T-cell (primary cell): Measurements from ENCODE around the gene HMGN2. TPM values are rescaled to one million over a fixed set of nuclear protein-coding genes. Genes with fewer than 3 reads are reported as not detected.

Experiments
- total RNA-seq, 35 experiments: library from RNA in 6 of 35; stranded (reverse) in 6 of 35; fragments of 120-200 nt in 1 of 35; gene quantifications; one replicate each; pipeline versions ENCODE4 v1.2.1 to v1.2.4 and lab custom pipeline; 2013 to 2026

HMGN2 gene
- total RNA-seq, 5 donors from 2014 or later (not counting 1 experiment from before 2014, with no cell fraction given): 310 to 341 (median 325) TPM

Other genes starting within 250 kb of the HMGN2 start
- 10 to 100 TPM; 14.2 to 28.5 (median 20.7) TPM for gene CEP85, start 238.2 kb upstream of the HMGN2 start, total RNA-seq
- 100 to 1,000 TPM; 218 to 457 (median 370) TPM for gene SH3BGRL3, start 192.4 kb upstream of the HMGN2 start, total RNA-seq
- 100 to 1,000 TPM in 3 of 5 donors, 10 to 100 TPM in 2; 39.5 to 112 (median 104) TPM for gene UBXN11, start 165.8 kb upstream of the HMGN2 start, total RNA-seq
- 1,000 to 10,000 TPM in 4 of 5 donors, 100 to 1,000 TPM in 1; 994 to 1,121 (median 1,054) TPM for gene CD52, start 154.5 kb upstream of the HMGN2 start, total RNA-seq
- gene CRYBG2, start 118.3 kb upstream of the HMGN2 start, total RNA-seq: 1 to 10 TPM; 3.0 to 7.3 (median 5.1) TPM
- 10 to 100 TPM in 2 of 5 donors, 1 to 10 TPM in 2, under 1 TPM in 1; 0.32 to 23.1 (median 5.3) TPM for gene ZNF683, start 99.7 kb upstream of the HMGN2 start, total RNA-seq
- gene LIN28A, start 61.6 kb upstream of the HMGN2 start, total RNA-seq: 1 to 10 TPM in 2 of 5 donors, under 1 TPM in 1, not detected in 2; 0.95 to 1.3 (median 1.1) TPM
- gene DHDDS, start 40.1 kb upstream of the HMGN2 start, total RNA-seq: 10 to 100 TPM; 34.9 to 48.2 (median 42.9) TPM
- gene RPS6KA1, start 57.3 kb downstream of the HMGN2 start, total RNA-seq: 100 to 1,000 TPM in 3 of 5 donors, 10 to 100 TPM in 2; 85.8 to 123 (median 101) TPM
- 100 to 1,000 TPM; 122 to 148 (median 126) TPM for gene ARID1A, start 223.6 kb downstream of the HMGN2 start, total RNA-seq